HG03520 (cell line): ENCODE data around the gene TOMM7.
"Not testable (repeated sequence)": the region's sequence is repeated elsewhere in the genome, so short reads cannot be mapped to it uniquely, and the experiment has no call there.

Source experiments
- ATAC-seq: cut with Tn5 transposase; IDR thresholded peaks from one replicate; pipeline ENCODE4 v1.9.1; 2021; ENCODE audit warnings: mild to moderate bottlenecking, moderate library complexity; ENCODE audit not compliant: unreplicated experiment

TOMM7 gene

GRCh38 chr7:22790640-22791039, 32.0 kb downstream of the TOMM7 start:
- ATAC-seq, result not testable (repeated sequence)

GRCh38 chr7:22787951-22788350, 34.7 kb downstream of the TOMM7 start:
- ATAC-seq, result no peak

GRCh38 chr7:22786290-22786932, 36.2 kb downstream of the TOMM7 start:
- no peak for ATAC-seq

GRCh38 chr7:22784346-22784745, 38.3 kb downstream of the TOMM7 start:
- ATAC-seq, result no peak

- ATAC-seq, result no peak
Measured at GRCh38 chr7:22783421-22783820, 39.2 kb downstream of the TOMM7 start.

- peak; percentile 64 for ATAC-seq
Measured at GRCh38 chr7:22782616-22783232, 39.9 kb downstream of the TOMM7 start.

- ATAC-seq, result no peak
Measured at GRCh38 chr7:22781230-22781711, 41.4 kb downstream of the TOMM7 start.

- ATAC-seq, result not testable (repeated sequence)
Measured at GRCh38 chr7:22779730-22780323, 42.8 kb downstream of the TOMM7 start.

GRCh38 chr7:22776964-22777363, 45.7 kb downstream of the TOMM7 start:
- ATAC-seq, result no peak

- no peak for ATAC-seq
Measured at GRCh38 chr7:22772885-22773284, 49.8 kb downstream of the TOMM7 start.

GRCh38 chr7:22771872-22772228, 50.8 kb downstream of the TOMM7 start:
- no peak for ATAC-seq

- ATAC-seq, result no peak
Measured at GRCh38 chr7:22771194-22771871, 51.3 kb downstream of the TOMM7 start.

GRCh38 chr7:22765609-22766008, 57.0 kb downstream of the TOMM7 start:
- ATAC-seq, result peak; percentile 76
